Measurements from ENCODE around the gene PRR14.
A peak's percentile ranks its signal among the peaks of the same experiment; 100 is the strongest.
"Not testable (repeated sequence)": the region's sequence is repeated elsewhere in the genome, so short reads cannot be mapped to it uniquely, and the experiment has no call there.

The PRR14 gene

GRCh38 chr16:30691907-30692306, 41.1 kb downstream of the PRR14 start:
- no peak for DNase-seq (ENCODE audit: low read depth)
- in situ Hi-C loops (cut with HindIII; ENCODE audit: low sequenced_read_pairs) = loop anchor here (5.0 kb wide), 1 partner anchor 60 kb away; no protein-coding TSS in a partner anchor
- H3K4me3 ChIP-seq (ENCODE audit: low read depth, low read length) = no peak overlapping the region
- TF ChIP-seq CTCF (IDR thresholded peaks at IDR 0.05; ENCODE audit: low read depth, low read length, missing control alignments) = no peak

- TF ChIP-seq CTCF (IDR thresholded peaks at IDR 0.05; ENCODE audit: low read depth, low read length, missing control alignments) = no peak
- no peak overlapping the region for H3K4me3 ChIP-seq (ENCODE audit: low read depth, low read length)
- in situ Hi-C loops (cut with HindIII; ENCODE audit: low sequenced_read_pairs) = loop anchor here (5.0 kb wide), 1 partner anchor 60 kb away; no protein-coding TSS in a partner anchor
- no peak for DNase-seq (ENCODE audit: low read depth)
Measured at GRCh38 chr16:30692396-30693064, 41.8 kb downstream of the PRR14 start.

- in situ Hi-C loops (cut with HindIII; ENCODE audit: low sequenced_read_pairs) = loop anchor here (5.0 kb wide), 1 partner anchor 57 kb away; no protein-coding TSS in a partner anchor
- no peak for TF ChIP-seq CTCF (IDR thresholded peaks at IDR 0.05; ENCODE audit: low read depth, low read length, missing control alignments)
- DNase-seq (ENCODE audit: low read depth) = no peak
- H3K4me3 ChIP-seq (ENCODE audit: low read depth, low read length) = no peak overlapping the region
Measured at GRCh38 chr16:30694926-30695693, 44.4 kb downstream of the PRR14 start.

GRCh38 chr16:30696646-30697045, 45.9 kb downstream of the PRR14 start:
- in situ Hi-C loops (cut with HindIII; ENCODE audit: low sequenced_read_pairs); DNase-seq (ENCODE audit: low read depth); H3K4me3 ChIP-seq (ENCODE audit: low read depth, low read length): not testable (repeated sequence)

- TF ChIP-seq CTCF (IDR thresholded peaks at IDR 0.05; ENCODE audit: low read depth, low read length, missing control alignments) = no peak
- in situ Hi-C loops (cut with HindIII; ENCODE audit: low sequenced_read_pairs) = no loop called here
- H3K4me3 ChIP-seq (ENCODE audit: low read depth, low read length) = peak overlapping the region; percentile 97
- no peak for DNase-seq (ENCODE audit: low read depth)
Measured at GRCh38 chr16:30697264-30698138, 46.7 kb downstream of the PRR14 start.

- peak; percentile 94 for DNase-seq (ENCODE audit: low read depth)
- H3K4me3 ChIP-seq (ENCODE audit: low read depth, low read length) = peak overlapping the region; percentile 97
- in situ Hi-C loops (cut with HindIII; ENCODE audit: low sequenced_read_pairs) = no loop called here
- TF ChIP-seq CTCF (IDR thresholded peaks at IDR 0.05; ENCODE audit: low read depth, low read length, missing control alignments) = no peak
Measured at GRCh38 chr16:30698139-30698815, 47.5 kb downstream of the PRR14 start.
